ENCODE results near the gene TMEM91. TPM values are rescaled to one million over a fixed set of nuclear protein-coding genes. Genes with fewer than 3 reads are reported as not detected.

TMEM91 gene
- total and polyA plus RNA-seq, 2 of the 13 experiments (the other 11 are each of a cell fraction or from before 2014, with no cell fraction given), result 6.3 to 10.3 TPM

DNA sequence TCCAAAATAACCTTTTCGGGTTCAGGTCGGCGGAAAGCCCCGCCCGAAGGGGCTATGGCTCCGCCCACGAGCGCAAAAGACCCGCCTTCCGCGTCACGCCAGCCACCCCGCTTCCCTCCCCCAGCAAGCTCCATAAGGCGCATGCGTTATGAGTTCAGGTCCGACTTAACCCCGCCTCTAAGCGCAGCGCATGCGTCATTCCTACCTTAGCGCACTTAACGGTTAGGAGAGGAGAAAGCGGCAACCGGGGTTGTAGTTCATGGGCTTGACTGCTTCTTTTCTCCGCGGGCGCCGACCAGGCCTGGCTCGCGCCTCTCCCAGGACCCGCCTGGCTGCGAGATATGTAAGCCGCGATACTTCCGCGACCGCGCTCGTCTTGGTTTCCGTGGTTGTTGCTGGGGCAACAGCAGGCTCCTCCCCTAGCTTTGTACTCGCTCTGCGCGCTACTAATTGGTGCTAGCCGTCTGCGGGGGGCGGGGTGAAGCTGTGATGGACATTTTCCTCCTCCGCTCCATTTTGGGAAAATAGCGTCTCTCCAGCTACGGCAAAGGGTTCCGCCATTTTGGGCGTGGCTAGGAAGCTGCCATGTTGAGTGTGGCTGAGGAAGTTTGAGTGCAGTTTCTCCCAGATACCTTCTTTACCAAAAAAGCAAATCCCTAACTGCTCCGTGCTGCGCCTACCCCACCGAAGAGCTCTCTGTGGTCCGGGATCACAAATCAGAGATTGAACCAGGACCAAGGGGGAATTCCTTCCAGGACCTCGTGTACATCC is 12.4 kb upstream of the TMEM91 start, which contains the start of gene B9D2 (continued):
- no peak for TF ChIP-seq ZZZ3 (CRISPR knock-in tag; IDR thresholded peaks at IDR 0.05; ENCODE audit: borderline replicate concordance)
- TF ChIP-seq MNT (IDR thresholded peaks at IDR 0.05), result peak; percentile 12; the same call in 1 of the 2 replicates
- TF ChIP-seq EZH2 (conservative IDR thresholded peaks at IDR 0.05; ENCODE audit: low read depth, low read length), result no peak
- TF ChIP-seq HES4 (CRISPR knock-in tag; IDR thresholded peaks at IDR 0.05; ENCODE audit: borderline replicate concordance), result no peak
- TF ChIP-seq ZNF792 (CRISPR knock-in tag; IDR thresholded peaks at IDR 0.05), result no peak
- TF ChIP-seq ATF7 (IDR thresholded peaks at IDR 0.05), result no peak
- TF ChIP-seq ATF7 (CRISPR knock-in tag; IDR thresholded peaks at IDR 0.05), result no peak
- no peak for TF ChIP-seq ZNF562 (CRISPR knock-in tag; IDR thresholded peaks at IDR 0.05; ENCODE audit: borderline replicate concordance)
- peak; percentile 69 for TF ChIP-seq SRSF1 (optimal IDR thresholded peaks at IDR 0.05; ENCODE audit: low read depth, low read length)
- TF ChIP-seq ELF3 (CRISPR knock-in tag; IDR thresholded peaks at IDR 0.05), result peak; percentile 51; the same call in 1 of the 2 replicates
- TF ChIP-seq ZNF3 (CRISPR knock-in tag; IDR thresholded peaks at IDR 0.05), result no peak
- 0 out of 2 replicates have a peak, but pooled peaks have one; percentile 13 for TF ChIP-seq CCDC6 (CRISPR knock-in tag; IDR thresholded peaks at IDR 0.05)
- peak; percentile 25; the same call in 1 of the 2 replicates for TF ChIP-seq YEATS2 (CRISPR knock-in tag; IDR thresholded peaks at IDR 0.05; ENCODE audit: borderline replicate concordance)
- TF ChIP-seq PBX3 (CRISPR knock-in tag; IDR thresholded peaks at IDR 0.05; ENCODE audit: borderline replicate concordance), result no peak
- TF ChIP-seq ZNF552 (CRISPR knock-in tag; IDR thresholded peaks at IDR 0.05; ENCODE audit: borderline replicate concordance), result no peak
- no peak for TF ChIP-seq GMEB2 (CRISPR knock-in tag; IDR thresholded peaks at IDR 0.05; ENCODE audit: low read depth)
- no peak; the same call in 1 of the 2 replicates for TF ChIP-seq ZNF547 (CRISPR knock-in tag; IDR thresholded peaks at IDR 0.05)
- peak; percentile 76 for TF ChIP-seq ZNF687 (CRISPR knock-in tag; IDR thresholded peaks at IDR 0.05)
- no peak for TF ChIP-seq MED8 (CRISPR knock-in tag; IDR thresholded peaks at IDR 0.05; ENCODE audit: insufficient replicate concordance)
- TF ChIP-seq TBL1XR1 (IDR thresholded peaks at IDR 0.05; ENCODE audit: borderline replicate concordance, low read length, partially characterized antibody), result no peak
- no peak for TF ChIP-seq HNRNPUL1 (IDR thresholded peaks at IDR 0.05; ENCODE audit: low read depth, low read length)
- TF ChIP-seq FIP1L1 (IDR thresholded peaks at IDR 0.05; ENCODE audit: borderline replicate concordance, insufficient read depth, low read depth, low read length), result no peak

Measured in HepG2 (cell line).